ENCODE measurements around the gene MPV17L. TPM values are rescaled to one million over a fixed set of nuclear protein-coding genes. Genes with fewer than 3 reads are reported as not detected.
A peak's percentile ranks its signal among the peaks of the same experiment; 100 is the strongest.
"Not testable (repeated sequence)": the region's sequence is repeated elsewhere in the genome, so short reads cannot be mapped to it uniquely, and the experiment has no call there.

The MPV17L gene
- total and polyA plus RNA-seq, 5 donors, result 7.2 to 10.3 (median 8.3) TPM

DNA sequence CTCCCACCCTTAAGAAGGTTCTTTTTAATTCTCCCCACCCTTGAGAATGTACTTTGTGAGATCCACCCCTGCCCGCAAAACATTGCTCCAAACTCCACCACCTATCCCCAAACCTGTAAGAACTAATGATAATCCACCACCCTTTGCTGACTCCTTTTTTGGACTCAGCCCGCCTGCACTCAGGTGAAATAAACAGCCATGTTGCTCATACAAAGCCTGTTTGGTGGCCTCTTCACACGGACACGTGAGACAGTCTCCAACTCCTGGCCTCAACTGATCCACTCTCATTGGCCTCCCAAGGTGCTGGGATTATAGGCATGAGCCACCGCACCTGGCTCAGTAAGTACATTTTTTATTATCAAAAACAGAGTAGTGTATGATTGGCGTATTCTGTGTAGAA is 13.9 kb downstream of the MPV17L start:
- intact Hi-C loops (cut with DNase I), result not testable (repeated sequence)

DNA sequence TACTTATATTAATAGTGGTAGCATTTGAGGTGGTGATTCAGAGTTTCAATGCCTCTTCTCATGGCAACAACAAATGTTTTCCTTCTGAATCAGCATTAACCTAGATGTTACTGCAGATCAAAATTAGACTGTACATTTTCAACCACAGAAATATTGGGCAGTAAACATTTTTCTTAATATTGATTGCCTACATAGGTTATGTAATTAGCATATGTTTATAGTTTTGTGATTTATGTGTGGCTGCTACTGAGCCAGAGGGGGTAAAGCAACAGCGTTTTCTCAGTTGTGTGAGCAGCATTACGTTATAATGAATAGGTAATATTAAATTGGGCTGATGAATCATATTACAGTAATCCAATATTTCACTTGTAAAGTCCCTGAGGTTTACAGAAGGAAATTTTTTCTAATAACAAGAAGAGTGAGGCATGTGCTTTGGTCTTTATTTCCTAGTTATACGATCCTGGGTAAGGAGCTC is 20.0 kb downstream of the MPV17L start:
- ATAC-seq (no peak), DNase-seq (no peak)
- intact Hi-C loops (cut with DNase I), result no loop called here
- no peaks in the 10 kb centered on the region for H3K27me3 ChIP-seq (ENCODE audit: control insufficient read depth, insufficient read depth)
- no peak overlapping the region for H3K27ac ChIP-seq (ENCODE audit: low read length)
- no peak overlapping the region for H3K4me3 ChIP-seq (ENCODE audit: low read length)
- H3K4me1 ChIP-seq (ENCODE audit: control insufficient read depth, insufficient read depth, low read length), result no peaks in the 10 kb centered on the region
- WGBS, result 82% methylated on average over 3 of the region's 3 CpGs
- no peaks in the 10 kb centered on the region for H3K9me3 ChIP-seq (ENCODE audit: control insufficient read depth, low read length)

More for the DNA sequence above, 13.9 kb downstream of the MPV17L start:
- DNase-seq; H3K27ac ChIP-seq (ENCODE audit: low read length); H3K4me3 ChIP-seq (ENCODE audit: low read length); H3K9me3 ChIP-seq (ENCODE audit: control insufficient read depth, low read length); H3K4me1 ChIP-seq (ENCODE audit: control insufficient read depth, insufficient read depth, low read length); H3K27me3 ChIP-seq (ENCODE audit: control insufficient read depth, insufficient read depth); ATAC-seq: not testable (repeated sequence)
- WGBS, result 96% methylated on average over 6 of the region's 6 CpGs

DNA sequence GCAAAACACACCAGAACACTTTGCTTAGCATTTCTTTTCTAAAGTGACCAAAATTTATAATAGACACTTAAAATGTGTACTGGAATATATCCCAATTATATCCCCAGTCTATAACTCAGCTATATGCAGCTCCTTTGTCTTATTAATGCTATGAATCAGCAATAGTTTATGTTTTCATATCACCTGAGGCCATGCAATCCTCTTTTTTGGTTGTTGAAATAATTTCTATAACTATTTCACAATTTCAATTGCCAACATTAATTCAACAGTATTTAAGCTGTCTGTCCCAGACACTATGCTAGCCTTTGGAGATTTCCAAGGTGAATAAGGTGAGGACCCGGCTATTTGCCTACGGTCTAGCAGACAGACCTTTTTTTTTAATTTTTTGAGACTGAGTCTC is 21.6 kb downstream of the MPV17L start:
- Histone ChIP-seq H3K27ac (ENCODE audit: low read length) (no peak overlapping the region), H3K27me3 (ENCODE audit: control insufficient read depth, insufficient read depth) (no peaks in the 10 kb centered on the region), H3K9me3 (ENCODE audit: control insufficient read depth, low read length) (no peaks in the 10 kb centered on the region), H3K4me1 (ENCODE audit: control insufficient read depth, insufficient read depth, low read length) (no peaks in the 10 kb centered on the region), H3K4me3 (ENCODE audit: low read length) (no peak overlapping the region)
- intact Hi-C loops (cut with DNase I), result no loop called here
- 91% methylated on average over 2 of the region's 2 CpGs for WGBS
- DNase-seq (no peak), ATAC-seq (no peak)

DNA sequence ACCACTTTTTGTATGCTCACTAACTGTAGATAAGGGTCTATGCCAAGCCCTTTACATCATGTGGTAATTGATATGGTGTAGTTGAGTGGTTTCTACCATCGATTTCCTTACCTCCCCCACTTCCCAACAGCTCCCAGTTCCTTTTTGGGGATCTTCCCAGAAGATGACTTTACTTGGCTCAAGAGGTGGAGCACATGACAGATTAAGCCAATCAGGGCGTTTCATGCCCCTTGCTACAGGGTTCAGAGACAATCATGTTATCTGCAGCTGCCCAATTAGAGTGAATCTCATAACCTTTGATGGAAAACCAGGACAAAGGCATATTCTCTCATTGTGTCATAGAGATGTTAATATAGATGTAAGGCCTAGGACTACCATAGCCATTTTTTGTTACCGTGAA is 22.7 kb downstream of the MPV17L start:
- Histone ChIP-seq H3K4me3 (ENCODE audit: low read length) (no peak overlapping the region), H3K4me1 (ENCODE audit: control insufficient read depth, insufficient read depth, low read length) (no peaks in the 10 kb centered on the region), H3K9me3 (ENCODE audit: control insufficient read depth, low read length) (no peaks in the 10 kb centered on the region), H3K27ac (ENCODE audit: low read length) (no peak overlapping the region), H3K27me3 (ENCODE audit: control insufficient read depth, insufficient read depth) (no peaks in the 10 kb centered on the region)
- intact Hi-C loops (cut with DNase I), result no loop called here
- DNase-seq (no peak), ATAC-seq (no peak)
- WGBS, result 75% methylated on average over 3 of the region's 3 CpGs

DNA sequence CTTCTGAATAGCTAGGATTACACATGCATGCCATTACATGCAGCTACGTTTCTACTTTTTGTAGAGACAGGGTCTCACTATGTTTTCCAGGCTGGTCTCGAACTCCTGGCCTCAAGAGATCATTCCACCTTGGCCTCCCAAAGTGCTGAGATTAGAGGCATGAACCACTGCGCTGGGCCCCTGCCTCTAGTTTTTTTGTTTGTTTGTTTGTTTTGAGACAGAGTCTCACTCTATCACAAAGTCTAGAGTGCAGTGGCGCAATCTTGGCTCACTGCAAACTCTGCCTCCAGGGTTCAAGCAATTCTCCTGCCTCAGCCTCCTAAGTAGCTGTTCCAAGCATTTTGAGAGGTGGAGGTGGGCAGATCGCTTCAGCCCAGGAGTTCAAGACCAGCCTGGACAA is 26.1 kb downstream of the MPV17L start:
- H3K4me1 ChIP-seq (ENCODE audit: control insufficient read depth, insufficient read depth, low read length); H3K27me3 ChIP-seq (ENCODE audit: control insufficient read depth, insufficient read depth); DNase-seq; ATAC-seq; H3K4me3 ChIP-seq (ENCODE audit: low read length); H3K27ac ChIP-seq (ENCODE audit: low read length); H3K9me3 ChIP-seq (ENCODE audit: control insufficient read depth, low read length): not testable (repeated sequence)
- 80% methylated on average over 5 of the region's 5 CpGs for WGBS
- intact Hi-C loops (cut with DNase I), result loop anchor here in 3 of 4 donors (10.0 kb wide), 1 partner anchor 283 kb away; no protein-coding TSS in a partner anchor

DNA sequence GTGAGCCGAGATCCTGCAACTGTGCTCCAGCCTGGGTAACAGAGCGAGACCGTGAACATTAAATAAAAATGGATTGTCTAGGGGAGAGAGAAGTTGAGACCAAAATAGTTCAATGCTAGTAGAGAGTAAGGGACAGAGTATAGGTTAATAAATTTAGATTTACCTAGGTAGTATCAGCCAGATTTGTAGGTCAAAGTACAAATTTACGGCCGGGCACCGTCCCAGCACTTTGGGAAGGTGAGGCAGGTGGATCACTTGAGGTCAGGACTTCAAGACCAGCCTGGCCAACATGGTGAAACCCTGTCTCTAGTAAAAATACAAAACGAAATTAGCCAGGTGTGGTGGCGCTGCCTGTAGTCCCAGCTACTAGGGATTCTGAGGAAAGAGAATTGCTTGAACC is 26.7 kb downstream of the MPV17L start:
- no peak for ATAC-seq
- no peak overlapping the region for H3K4me3 ChIP-seq (ENCODE audit: low read length)
- H3K4me1 ChIP-seq (ENCODE audit: control insufficient read depth, insufficient read depth, low read length), result no peaks in the 10 kb centered on the region
- H3K27me3 ChIP-seq (ENCODE audit: control insufficient read depth, insufficient read depth), result no peaks in the 10 kb centered on the region
- intact Hi-C loops (cut with DNase I), result loop anchor here in 3 of 4 donors (10.0 kb wide), 1 partner anchor 283 kb away; no protein-coding TSS in a partner anchor
- no peak for DNase-seq
- no peak overlapping the region for H3K27ac ChIP-seq (ENCODE audit: low read length)
- 82% methylated on average over 8 of the region's 8 CpGs for WGBS
- H3K9me3 ChIP-seq (ENCODE audit: control insufficient read depth, low read length), result no peaks in the 10 kb centered on the region

DNA sequence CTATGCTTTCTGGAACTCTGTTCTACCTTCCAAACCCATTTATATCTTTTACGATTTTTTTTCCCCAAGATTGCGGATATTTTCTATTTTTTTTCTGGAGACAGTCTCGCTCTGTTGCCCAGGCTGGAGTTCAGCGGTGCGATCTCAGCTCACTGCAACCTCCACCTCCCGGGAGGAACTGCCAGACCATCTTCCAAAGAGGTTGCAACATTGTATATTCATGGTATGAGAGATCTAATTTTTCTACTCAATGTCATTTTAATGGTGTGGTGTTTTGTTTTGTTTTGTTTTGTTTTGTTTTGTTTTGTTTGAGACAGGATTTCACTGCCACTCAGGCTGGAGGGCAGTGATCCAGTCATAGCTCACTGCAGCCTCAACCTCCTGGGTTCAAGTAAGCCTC is 30.3 kb downstream of the MPV17L start:
- Histone ChIP-seq H3K27me3 (ENCODE audit: control insufficient read depth, insufficient read depth) (no peaks in the 10 kb centered on the region), H3K9me3 (ENCODE audit: control insufficient read depth, low read length) (no peaks in the 10 kb centered on the region), H3K27ac (ENCODE audit: low read length) (no peak overlapping the region), H3K4me1 (ENCODE audit: control insufficient read depth, insufficient read depth, low read length) (no peaks in the 10 kb centered on the region), H3K4me3 (ENCODE audit: low read length) (no peak overlapping the region)
- intact Hi-C loops (cut with DNase I), result loop anchor here in 3 of 4 donors (5.0 to 10.0 kb wide), 2 partner anchors 126 to 279 kb away; no protein-coding TSS in a partner anchor
- ATAC-seq (no peak), DNase-seq (no peak)
- WGBS, result 76% methylated on average over 6 of the region's 6 CpGs

DNA sequence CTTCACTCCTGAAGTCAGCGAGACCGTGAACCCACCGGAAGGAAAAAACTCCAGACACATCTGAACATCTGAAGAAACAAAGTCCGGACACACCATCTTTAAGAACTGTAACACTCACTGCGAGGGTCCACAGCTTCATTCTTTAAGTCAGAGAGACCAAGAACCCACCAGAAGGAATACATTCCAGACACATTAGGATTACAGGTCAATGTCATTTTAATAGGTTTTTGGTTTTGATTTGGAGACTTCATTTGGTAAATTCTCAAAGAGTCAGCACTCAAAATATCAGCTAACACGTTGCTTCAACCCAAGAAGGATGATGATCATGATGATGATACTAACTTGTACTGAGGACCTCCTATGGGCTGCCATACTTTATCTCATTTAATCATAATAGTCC is 31.2 kb downstream of the MPV17L start:
- Histone ChIP-seq H3K27ac (ENCODE audit: low read length) (no peak overlapping the region), H3K9me3 (ENCODE audit: control insufficient read depth, low read length) (no peaks in the 10 kb centered on the region), H3K27me3 (ENCODE audit: control insufficient read depth, insufficient read depth) (no peaks in the 10 kb centered on the region), H3K4me3 (ENCODE audit: low read length) (no peak overlapping the region), H3K4me1 (ENCODE audit: control insufficient read depth, insufficient read depth, low read length) (no peaks in the 10 kb centered on the region)
- ATAC-seq (no peak), DNase-seq (no peak)
- WGBS, result 84% methylated on average over 6 of the region's 6 CpGs
- intact Hi-C loops (cut with DNase I), result loop anchor here in 3 of 4 donors (5.0 to 10.0 kb wide), 2 partner anchors 126 to 278 kb away; no protein-coding TSS in a partner anchor

DNA sequence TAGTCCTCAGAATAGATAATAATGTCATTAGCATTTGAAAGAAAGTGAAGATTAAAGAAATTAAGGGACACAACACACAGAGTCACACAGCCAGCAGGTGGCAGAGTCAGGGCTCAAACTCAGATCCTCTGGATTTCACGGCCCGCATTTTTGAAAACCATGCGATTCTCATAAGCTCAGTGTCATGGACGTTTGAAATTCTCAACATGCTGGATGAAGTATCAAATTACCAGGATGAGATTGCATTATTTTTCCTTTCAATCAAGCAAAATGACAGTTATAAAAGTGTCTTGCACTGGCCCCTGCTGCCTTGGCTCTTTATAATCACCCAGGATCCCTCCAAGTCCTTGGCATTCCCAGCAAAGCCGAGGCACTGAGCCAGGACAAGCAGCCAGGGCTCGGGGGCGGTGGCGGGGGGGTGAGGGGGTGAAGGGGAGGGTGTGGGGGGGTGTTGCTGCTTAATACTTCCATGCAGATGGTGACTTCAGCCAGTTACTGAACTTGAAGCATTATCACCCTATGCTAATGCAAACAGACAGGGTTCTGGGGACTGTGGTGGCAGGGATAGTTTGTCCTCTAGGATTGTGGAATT is 32.2 kb downstream of the MPV17L start:
- WGBS, result 4% methylated on average over 8 of the region's 8 CpGs

DNA sequence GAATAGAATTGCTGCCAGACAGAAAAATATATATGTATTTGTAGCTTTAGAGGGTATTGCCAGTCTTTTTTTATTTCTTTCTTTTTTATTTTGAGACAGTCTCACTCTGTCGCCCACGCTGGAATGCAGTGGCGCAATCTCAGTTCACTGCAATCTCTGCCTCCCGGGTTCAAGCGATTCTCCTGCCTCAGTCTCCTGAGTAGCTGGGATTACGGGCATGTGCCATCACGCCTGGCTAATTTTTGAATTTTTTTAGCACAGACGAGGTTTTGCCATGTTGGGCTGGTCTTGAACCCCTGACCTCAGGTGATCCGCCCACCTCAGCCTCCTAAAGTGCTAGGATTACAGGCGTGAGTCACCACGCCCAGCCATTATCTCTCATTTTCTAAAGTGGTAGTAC is 35.3 kb downstream of the MPV17L start:
- ATAC-seq; H3K27me3 ChIP-seq (ENCODE audit: control insufficient read depth, insufficient read depth); H3K27ac ChIP-seq (ENCODE audit: low read length); H3K4me3 ChIP-seq (ENCODE audit: low read length); H3K4me1 ChIP-seq (ENCODE audit: control insufficient read depth, insufficient read depth, low read length); H3K9me3 ChIP-seq (ENCODE audit: control insufficient read depth, low read length); DNase-seq: not testable (repeated sequence)
- intact Hi-C loops (cut with DNase I), result loop anchor here in 1 of 4 donors (5.0 kb wide), 1 partner anchor 216 kb away; no protein-coding TSS in a partner anchor
- 87% methylated on average over 11 of the region's 11 CpGs for WGBS

More for the DNA sequence above, 32.2 kb downstream of the MPV17L start:
- Histone ChIP-seq H3K9me3 (ENCODE audit: control insufficient read depth, low read length) (no peaks in the 10 kb centered on the region), H3K27ac (ENCODE audit: low read length) (no peak overlapping the region), H3K27me3 (ENCODE audit: control insufficient read depth, insufficient read depth) (no peaks in the 10 kb centered on the region), H3K4me1 (ENCODE audit: control insufficient read depth, insufficient read depth, low read length) (no peaks in the 10 kb centered on the region), H3K4me3 (ENCODE audit: low read length) (peak overlapping the region; percentile 38)
- peak; percentile 91 for ATAC-seq
- DNase-seq, result peak; percentile 78 to 89 (median 88)
- intact Hi-C loops (cut with DNase I), result loop anchor here in 3 of 4 donors (5.0 to 10.0 kb wide), 2 partner anchors 125 to 277 kb away; no protein-coding TSS in a partner anchor

DNA sequence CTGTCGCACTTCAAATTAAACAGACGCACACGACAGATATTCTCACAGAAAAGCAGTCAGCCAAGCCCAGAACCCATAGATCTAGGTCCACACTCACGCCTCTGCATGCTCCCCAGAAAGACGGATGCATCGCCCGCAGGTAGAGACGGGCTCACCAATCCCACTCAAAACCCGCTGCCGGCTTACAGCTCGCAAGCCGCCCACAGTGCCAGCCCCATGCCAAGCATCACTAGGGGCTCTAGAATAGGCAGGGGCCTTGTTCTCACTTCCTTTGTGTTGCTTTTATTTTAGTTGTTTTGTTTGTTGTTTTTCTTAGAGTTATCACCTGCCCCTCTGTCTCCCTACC is 38.5 kb downstream of the MPV17L start:
- WGBS, result 28% methylated on average over 12 of the region's 12 CpGs
- intact Hi-C loops (cut with DNase I), result loop anchor here in 1 of 4 donors (5.0 kb wide), 1 partner anchor 213 kb away; no protein-coding TSS in a partner anchor
- ATAC-seq (peak in 1 of 2 donors; percentile 5), DNase-seq (no peak)
- Histone ChIP-seq H3K9me3 (ENCODE audit: control insufficient read depth, low read length) (no peaks in the 10 kb centered on the region), H3K4me3 (ENCODE audit: low read length) (peak overlapping the region; percentile 69), H3K27me3 (ENCODE audit: control insufficient read depth, insufficient read depth) (no peaks in the 10 kb centered on the region), H3K4me1 (ENCODE audit: control insufficient read depth, insufficient read depth, low read length) (peaks cover 2% of the 10 kb centered on the region), H3K27ac (ENCODE audit: low read length) (no peak overlapping the region)
